ENCODE measurements around the gene AMFR.
A peak's percentile ranks its signal among the peaks of the same experiment; 100 is the strongest.
"Not testable (repeated sequence)": the region's sequence is repeated elsewhere in the genome, so short reads cannot be mapped to it uniquely, and the experiment has no call there.

Gene AMFR

GRCh38 chr16:56423584-56424403, 1.6 kb downstream of the AMFR start:
- DNase-seq (ENCODE audit: low read depth), result no peak

- DNase-seq (ENCODE audit: low read depth), result no peak
Measured at GRCh38 chr16:56422896-56423441, 2.4 kb downstream of the AMFR start.

DNA sequence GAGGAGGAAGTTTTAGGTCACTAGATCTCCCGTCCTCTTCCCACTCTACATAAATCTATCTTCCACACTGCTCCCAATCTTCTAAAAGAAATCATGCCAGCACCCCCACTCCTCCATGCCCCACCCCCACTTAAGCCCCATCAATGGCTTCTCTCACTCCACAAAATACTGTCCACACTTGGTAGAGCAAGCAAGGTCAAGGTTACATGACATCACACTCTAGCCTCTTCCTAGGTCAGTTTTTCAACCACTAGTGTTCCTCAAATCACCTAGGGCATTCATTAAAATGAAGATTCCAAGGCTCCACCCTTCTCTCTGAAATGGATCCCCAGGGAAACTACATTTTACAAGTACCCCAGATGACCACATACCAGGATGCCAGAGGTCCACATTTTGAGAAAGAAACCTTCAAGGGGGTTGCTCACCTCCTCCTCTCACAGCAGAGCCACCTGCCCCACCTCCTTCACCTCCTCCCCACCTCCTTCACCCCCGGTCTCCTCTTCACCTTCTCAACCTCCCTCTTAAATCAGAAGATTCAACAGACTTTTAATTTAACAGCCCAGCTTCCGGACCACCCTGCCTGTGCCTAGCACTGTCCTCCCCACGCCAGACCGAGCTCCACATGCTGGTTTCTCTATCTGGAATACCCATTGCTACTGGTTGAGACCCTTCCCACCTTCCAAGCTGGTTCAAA, 3.2 kb downstream of the AMFR start:
- no peak for DNase-seq (ENCODE audit: low read depth)

GRCh38 chr16:56421313-56421712, 4.0 kb downstream of the AMFR start:
- DNase-seq (ENCODE audit: low read depth), result no peak

DNA sequence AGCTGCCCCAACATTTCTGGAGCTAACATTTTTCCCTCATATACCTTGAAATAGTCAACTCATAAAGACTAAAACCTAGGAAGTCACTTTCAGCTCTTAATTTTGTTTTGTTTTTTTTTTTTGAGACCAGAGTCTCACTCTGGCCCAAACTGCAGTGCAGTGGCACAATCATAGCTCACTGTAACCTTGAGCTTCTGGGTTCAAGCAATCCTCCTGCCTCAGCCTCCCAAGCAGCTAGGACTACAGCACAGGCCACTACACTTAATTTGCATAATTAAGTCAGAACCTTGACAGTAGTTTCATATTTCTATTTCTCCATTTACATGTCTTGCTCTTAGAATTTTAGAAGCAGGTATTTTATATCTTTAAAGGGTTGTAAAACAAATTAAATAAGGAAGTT, 4.7 kb downstream of the AMFR start:
- no peak for DNase-seq (ENCODE audit: low read depth)

GRCh38 chr16:56419740-56420548, 5.4 kb downstream of the AMFR start:
- no peak for DNase-seq (ENCODE audit: low read depth)

DNA sequence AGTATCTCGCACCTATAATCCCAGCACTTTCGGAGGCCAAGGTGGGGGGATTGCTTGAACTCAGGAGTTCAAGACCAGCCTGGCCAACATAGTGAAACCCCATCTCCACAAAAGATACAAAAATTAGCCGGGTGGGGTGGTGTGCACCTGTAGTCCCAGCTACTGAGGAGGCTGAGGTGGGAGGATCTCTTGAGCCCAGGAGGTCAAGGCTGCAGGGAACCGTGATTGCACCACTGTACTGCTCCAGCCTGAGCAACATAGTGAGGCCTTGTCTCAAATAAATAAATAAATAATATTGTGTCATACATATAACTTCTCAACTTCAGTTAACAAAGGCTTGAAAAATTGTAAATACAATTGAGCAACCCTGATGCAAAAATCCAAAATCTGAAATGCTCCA, 8.2 kb downstream of the AMFR start:
- DNase-seq (ENCODE audit: low read depth), result no peak

- DNase-seq (ENCODE audit: low read depth), result no peak
Measured at GRCh38 chr16:56415875-56416274, 9.5 kb downstream of the AMFR start.

- DNase-seq (ENCODE audit: low read depth), result no peak
Measured at GRCh38 chr16:56414366-56414765, 11.0 kb downstream of the AMFR start.

DNA sequence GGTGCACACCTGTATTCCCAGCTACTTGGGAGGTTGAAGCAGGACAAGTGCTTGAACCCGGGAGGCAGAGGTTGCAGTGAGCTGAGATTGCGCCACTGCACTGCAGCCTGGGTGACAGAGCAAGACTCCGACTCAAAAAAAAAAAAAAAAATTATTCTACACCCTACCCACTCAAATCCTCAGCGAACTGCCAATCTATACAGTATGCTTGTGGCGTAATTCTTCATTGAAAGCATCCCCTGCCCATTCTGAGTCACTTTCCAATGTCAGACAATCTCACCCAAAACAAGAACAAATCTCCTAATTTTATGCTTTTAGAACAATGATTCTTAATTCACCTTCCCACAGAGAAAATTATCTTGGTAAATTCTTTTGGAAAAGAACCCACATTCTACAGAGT, 12.0 kb downstream of the AMFR start:
- no peak for DNase-seq (ENCODE audit: low read depth)

GRCh38 chr16:56411624-56412023, 13.7 kb downstream of the AMFR start:
- no peak for DNase-seq (ENCODE audit: low read depth)

GRCh38 chr16:56411123-56411522, 14.2 kb downstream of the AMFR start:
- DNase-seq (ENCODE audit: low read depth), result no peak

DNA sequence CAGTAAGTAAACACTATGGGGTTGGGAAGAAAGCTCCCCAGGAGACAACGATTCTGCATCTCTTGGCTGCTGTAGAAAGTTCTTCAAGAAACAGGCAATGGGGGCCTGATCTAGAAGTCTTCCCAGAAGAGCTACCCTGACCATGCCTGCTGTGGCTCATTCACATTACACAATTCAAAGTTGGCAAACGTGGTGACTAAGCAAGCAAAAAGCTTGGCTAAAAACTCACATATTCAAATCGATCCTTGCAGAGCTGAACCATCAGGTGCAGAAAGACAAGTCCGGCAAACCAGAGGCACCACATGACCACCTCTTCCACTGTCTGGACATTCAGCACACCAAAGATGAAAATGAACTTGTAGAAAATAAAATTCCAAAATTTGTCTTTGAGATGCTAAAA, 16.1 kb downstream of the AMFR start:
- peak; percentile 55 for DNase-seq (ENCODE audit: low read depth)

DNA sequence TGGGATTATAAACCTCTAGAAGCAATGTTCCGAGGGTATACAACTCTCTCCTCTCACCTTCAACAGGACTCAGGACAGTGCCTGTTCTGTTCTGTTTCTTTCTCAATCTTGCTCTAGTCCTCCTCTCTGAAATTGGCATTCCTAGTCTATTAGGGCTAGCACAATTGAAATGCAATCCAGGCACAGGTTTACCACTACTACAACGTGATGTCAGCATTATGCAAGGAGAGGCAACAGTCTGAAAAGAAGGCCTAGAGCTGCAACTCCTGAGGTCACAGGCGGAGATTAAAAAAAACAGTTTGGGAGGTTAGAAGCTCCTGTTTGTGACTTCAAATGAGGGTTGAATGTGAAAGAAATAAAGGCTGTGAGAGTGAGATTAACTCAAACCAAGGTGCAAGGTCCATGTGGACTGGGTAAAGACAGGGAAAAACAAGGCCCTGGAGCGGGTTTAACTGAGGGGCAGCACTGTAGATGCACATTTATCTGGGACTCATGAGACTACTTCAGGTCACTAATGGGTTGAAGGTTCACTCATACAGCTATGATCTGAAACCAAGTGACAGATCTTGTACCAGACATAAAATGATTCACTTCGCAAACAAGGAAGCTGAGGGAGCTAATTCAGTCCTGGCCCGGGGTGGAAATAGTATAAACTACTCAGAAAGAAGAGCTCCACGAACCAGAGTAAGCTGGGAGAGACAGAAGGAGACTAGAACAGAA, 16.8 kb downstream of the AMFR start:
- DNase-seq (ENCODE audit: low read depth), result no peak

DNA sequence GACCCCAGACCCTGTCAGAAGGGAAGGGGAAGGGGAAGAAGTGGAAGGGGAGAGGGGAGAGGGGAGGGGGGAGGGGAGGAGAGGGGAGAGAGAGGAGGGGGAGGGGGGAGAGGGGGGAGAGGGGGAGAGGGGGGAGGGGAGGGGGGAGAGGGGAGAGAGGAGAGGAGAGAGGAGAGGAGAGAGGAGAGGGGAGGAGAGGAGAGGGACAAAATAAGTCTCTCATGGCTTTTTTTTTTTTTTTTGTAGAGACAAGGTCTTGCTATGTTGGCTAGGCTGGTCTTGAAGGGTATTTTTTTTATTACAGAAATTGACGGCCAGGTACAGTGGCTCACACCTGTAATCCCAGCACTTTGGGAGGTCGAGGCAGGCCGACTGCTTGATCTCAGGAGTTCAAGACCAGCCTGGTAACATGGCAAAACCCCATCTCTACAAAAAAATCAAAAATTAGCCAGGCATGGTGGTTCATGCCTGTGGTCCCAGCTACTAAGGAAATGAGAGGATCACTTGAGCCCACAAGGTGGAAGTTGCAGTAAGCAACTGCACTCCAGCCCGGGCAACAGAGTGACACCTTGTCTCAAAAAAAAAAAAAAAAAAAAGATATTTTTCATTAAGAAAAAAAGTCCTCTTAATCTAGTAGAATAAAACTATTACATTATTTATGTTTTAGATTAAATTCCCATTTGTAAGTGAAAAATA, 19.2 kb downstream of the AMFR start:
- DNase-seq (ENCODE audit: low read depth), result no peak

- DNase-seq (ENCODE audit: low read depth), result no peak
Measured at GRCh38 chr16:56401482-56401881, 23.9 kb downstream of the AMFR start.

- no peak for DNase-seq (ENCODE audit: low read depth)
Measured at GRCh38 chr16:56400458-56400857, 24.9 kb downstream of the AMFR start.

DNA sequence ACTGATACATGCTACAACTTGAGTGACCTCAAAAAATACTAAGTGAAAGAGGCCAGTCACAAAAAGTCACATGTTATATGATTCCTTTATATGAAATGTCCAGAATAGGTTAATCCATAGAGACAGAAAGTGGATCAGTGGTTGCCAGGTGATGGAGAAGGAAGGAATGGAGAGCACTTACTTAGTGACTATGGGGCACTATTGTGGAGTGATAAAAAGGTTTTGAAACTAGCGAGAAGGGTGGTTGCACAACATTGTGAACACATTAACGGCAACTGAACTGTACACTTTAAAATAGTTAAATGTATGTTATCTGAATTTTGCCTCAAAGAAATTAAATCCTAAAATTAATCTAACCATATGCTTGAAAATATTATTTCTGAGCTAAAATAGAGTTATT, 25.9 kb downstream of the AMFR start:
- no peak for DNase-seq (ENCODE audit: low read depth)

GRCh38 chr16:56399047-56399446, 26.3 kb downstream of the AMFR start:
- no peak for DNase-seq (ENCODE audit: low read depth)

GRCh38 chr16:56396724-56397123, 28.6 kb downstream of the AMFR start:
- not testable (repeated sequence) for DNase-seq (ENCODE audit: low read depth)

GRCh38 chr16:56389554-56389953, 35.8 kb downstream of the AMFR start:
- DNase-seq (ENCODE audit: low read depth), result peak; percentile 67
